ENCODE results near the gene TBC1D1.

The TBC1D1 gene

GRCh38 chr4:38107818-38108217 lies 216.9 kb downstream of the TBC1D1 start:
- no peak for DNase-seq

GRCh38 chr4:38109370-38109769 lies 218.5 kb downstream of the TBC1D1 start:
- no peak for DNase-seq

- no peak for DNase-seq
Measured at GRCh38 chr4:38109896-38110295, 219.0 kb downstream of the TBC1D1 start.

GRCh38 chr4:38111024-38111423 lies 220.1 kb downstream of the TBC1D1 start:
- DNase-seq, result no peak

- DNase-seq, result no peak
Measured at GRCh38 chr4:38111717-38112116, 220.8 kb downstream of the TBC1D1 start.

- DNase-seq, result no peak
Measured at GRCh38 chr4:38113132-38113531, 222.2 kb downstream of the TBC1D1 start.

- DNase-seq, result no peak
Measured at GRCh38 chr4:38113551-38113950, 222.7 kb downstream of the TBC1D1 start.

GRCh38 chr4:38114386-38115150 lies 223.7 kb downstream of the TBC1D1 start:
- DNase-seq, result no peak

GRCh38 chr4:38115601-38116000 lies 224.7 kb downstream of the TBC1D1 start:
- DNase-seq, result no peak

GRCh38 chr4:38117591-38117990 lies 226.7 kb downstream of the TBC1D1 start:
- DNase-seq, result no peak

- DNase-seq, result peak; percentile 67
Measured at GRCh38 chr4:38119668-38120385, 228.9 kb downstream of the TBC1D1 start.

- no peak for DNase-seq
Measured at GRCh38 chr4:38120772-38121171, 229.9 kb downstream of the TBC1D1 start.

- DNase-seq, result no peak
Measured at GRCh38 chr4:38122060-38122459, 231.2 kb downstream of the TBC1D1 start.

GRCh38 chr4:38123555-38123954 lies 232.7 kb downstream of the TBC1D1 start:
- DNase-seq, result no peak

- no peak for DNase-seq
Measured at GRCh38 chr4:38124961-38125360, 234.1 kb downstream of the TBC1D1 start.

GRCh38 chr4:38125816-38126215 lies 234.9 kb downstream of the TBC1D1 start:
- DNase-seq, result peak; percentile 59

GRCh38 chr4:38128478-38129459 lies 237.9 kb downstream of the TBC1D1 start:
- peak; percentile 40 for DNase-seq

- peak; percentile 33 for DNase-seq
Measured at GRCh38 chr4:38129460-38130227, 238.8 kb downstream of the TBC1D1 start.

GRCh38 chr4:38130884-38131283 lies 240.0 kb downstream of the TBC1D1 start:
- DNase-seq, result no peak

- DNase-seq, result no peak
Measured at GRCh38 chr4:38131371-38132091, 240.6 kb downstream of the TBC1D1 start.

- DNase-seq, result peak; percentile 94
Measured at GRCh38 chr4:38132107-38132673, 241.3 kb downstream of the TBC1D1 start.

All from HCEC 1CT (cell line).